MCF 10A (cell line): ENCODE results near the gene SSRP1. TPM values are rescaled to one million over a fixed set of nuclear protein-coding genes. Genes with fewer than 3 reads are reported as not detected.
"Not testable (repeated sequence)": the region's sequence is repeated elsewhere in the genome, so short reads cannot be mapped to it uniquely, and the experiment has no call there.

ENCODE experiments used
- BruUV-seq: library from RNA; stranded (reverse); fragments of 400-500 nt; replicated peaks from 2 replicates; lab custom pipeline; 2021; lab: Mats Ljungman, UMichigan
- CTCF ChIA-PET: fragments of 300-600 bp; sonication (Branson Sonifier 250); formaldehyde crosslinking; extraction: SDS; loops from one replicate; lab custom pipeline; 2021; ENCODE audit warnings: antibody characterized with exemption, inconsistent platforms; lab: Yijun Ruan, JAX
- POLR2A ChIA-PET: fragments of 300-600, 350-650 bp; sonication (Branson Sonifier 250); formaldehyde crosslinking; extraction: SDS; loops from one replicate; lab custom pipeline; 2020; ENCODE audit warnings: antibody characterized with exemption, inconsistent platforms; lab: Yijun Ruan, JAX
- DNase-seq: peaks from one replicate; pipeline ENCODE4 v3.0.0-alpha.2; 2018; ENCODE audit not compliant: unreplicated experiment
- H3K27ac Mint-ChIP-seq: one replicate; pipeline ENCODE4 v1.8.0; 2022; ENCODE audit warnings: mild to moderate bottlenecking, low read depth, mixed read lengths; ENCODE audit not compliant: unreplicated experiment
- H3K27me3 Mint-ChIP-seq: one replicate; pipeline ENCODE4 v1.8.0; 2022; ENCODE audit warnings: mixed read lengths; ENCODE audit not compliant: insufficient read depth, unreplicated experiment
- H3K36me3 Mint-ChIP-seq: one replicate; pipeline ENCODE4 v1.8.0; 2022; ENCODE audit warnings: mild to moderate bottlenecking, moderate library complexity, mixed read lengths; ENCODE audit not compliant: insufficient read depth, unreplicated experiment
- H3K4me1 Mint-ChIP-seq: one replicate; pipeline ENCODE4 v1.8.0; 2022; ENCODE audit warnings: mixed read lengths; ENCODE audit not compliant: insufficient read depth, unreplicated experiment
- H3K4me3 Mint-ChIP-seq: one replicate; pipeline ENCODE4 v1.8.0; 2022; ENCODE audit warnings: mild to moderate bottlenecking, moderate library complexity, mixed read lengths; ENCODE audit not compliant: unreplicated experiment
- H3K9me3 Mint-ChIP-seq: one replicate; pipeline ENCODE4 v1.8.0; 2022; ENCODE audit warnings: mixed read lengths; ENCODE audit not compliant: unreplicated experiment
- intact Hi-C: fragments of 100-400 bp; cut with micrococcal nuclease; formaldehyde crosslinking; loops from 2 replicates; pipeline ENCODE4 v1.14.1; 2022
- total RNA-seq: library from RNA; stranded (reverse); gene quantifications from 2 replicates; pipeline ENCODE4 v1.2.3, GENCODE V29; 2022
- TF ChIP-seq, protein P1 (sequence below): fragments of 200-600 bp; IDR thresholded peaks from one replicate; pipeline ENCODE4 v1.8.0; 2022; ENCODE audit warnings: antibody characterized with exemption, mild to moderate bottlenecking; ENCODE audit not compliant: unreplicated experiment

The SSRP1 gene
- total RNA-seq, 1 experiment from 2014 or later: 229 TPM

DNA sequence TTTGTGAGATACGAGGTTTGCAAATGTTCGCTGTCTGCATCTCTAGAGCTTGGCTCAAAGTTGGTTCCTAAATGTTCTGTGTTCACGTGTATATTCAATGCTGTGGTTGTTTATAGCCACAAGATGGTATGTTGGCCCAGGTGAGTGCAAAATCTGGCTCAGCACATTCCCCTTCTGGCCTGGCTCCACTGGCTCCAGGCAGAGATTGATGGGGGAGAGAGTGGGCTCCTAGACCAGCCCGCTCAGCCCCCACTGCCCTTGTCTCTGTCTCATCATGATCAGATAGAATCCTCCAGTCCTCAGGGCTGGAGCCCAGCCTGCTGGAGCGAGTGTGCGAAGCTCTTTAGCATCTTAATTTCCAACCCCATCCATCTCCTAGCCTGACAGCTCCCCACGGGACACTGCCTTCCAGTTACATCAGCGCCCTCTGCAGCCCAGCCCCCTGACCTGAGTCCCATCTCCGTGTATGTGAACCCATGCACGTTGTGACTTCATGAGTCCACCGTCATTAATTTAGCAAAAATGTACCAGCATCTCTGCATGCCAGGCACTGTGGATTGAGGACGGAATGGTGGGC, 4.4 kb upstream of the SSRP1 start:
- H3K27me3 Mint-ChIP-seq: no peaks in the 10 kb centered on the region
- DNase-seq: peak; percentile 30
- H3K36me3 Mint-ChIP-seq: no peaks in the 10 kb centered on the region
- no TSS peak for BruUV-seq
- no peak overlapping the region for H3K4me3 Mint-ChIP-seq
- ChIA-PET CTCF (interaction anchor here (0.5 to 1.5 kb wide), 8 partner anchors 117 to 1718 kb away, joined by 3 to 6 read pairs (median 3); no protein-coding TSS in a partner anchor), POLR2A (no interaction called here)
- TF ChIP-seq, protein P1, sequence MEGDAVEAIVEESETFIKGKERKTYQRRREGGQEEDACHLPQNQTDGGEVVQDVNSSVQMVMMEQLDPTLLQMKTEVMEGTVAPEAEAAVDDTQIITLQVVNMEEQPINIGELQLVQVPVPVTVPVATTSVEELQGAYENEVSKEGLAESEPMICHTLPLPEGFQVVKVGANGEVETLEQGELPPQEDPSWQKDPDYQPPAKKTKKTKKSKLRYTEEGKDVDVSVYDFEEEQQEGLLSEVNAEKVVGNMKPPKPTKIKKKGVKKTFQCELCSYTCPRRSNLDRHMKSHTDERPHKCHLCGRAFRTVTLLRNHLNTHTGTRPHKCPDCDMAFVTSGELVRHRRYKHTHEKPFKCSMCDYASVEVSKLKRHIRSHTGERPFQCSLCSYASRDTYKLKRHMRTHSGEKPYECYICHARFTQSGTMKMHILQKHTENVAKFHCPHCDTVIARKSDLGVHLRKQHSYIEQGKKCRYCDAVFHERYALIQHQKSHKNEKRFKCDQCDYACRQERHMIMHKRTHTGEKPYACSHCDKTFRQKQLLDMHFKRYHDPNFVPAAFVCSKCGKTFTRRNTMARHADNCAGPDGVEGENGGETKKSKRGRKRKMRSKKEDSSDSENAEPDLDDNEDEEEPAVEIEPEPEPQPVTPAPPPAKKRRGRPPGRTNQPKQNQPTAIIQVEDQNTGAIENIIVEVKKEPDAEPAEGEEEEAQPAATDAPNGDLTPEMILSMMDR: no peak
- intact Hi-C loops: no loop called here
- no peak overlapping the region for H3K27ac Mint-ChIP-seq
- peaks cover 6% of the 10 kb centered on the region for H3K4me1 Mint-ChIP-seq
- H3K9me3 Mint-ChIP-seq: no peaks in the 10 kb centered on the region

DNA sequence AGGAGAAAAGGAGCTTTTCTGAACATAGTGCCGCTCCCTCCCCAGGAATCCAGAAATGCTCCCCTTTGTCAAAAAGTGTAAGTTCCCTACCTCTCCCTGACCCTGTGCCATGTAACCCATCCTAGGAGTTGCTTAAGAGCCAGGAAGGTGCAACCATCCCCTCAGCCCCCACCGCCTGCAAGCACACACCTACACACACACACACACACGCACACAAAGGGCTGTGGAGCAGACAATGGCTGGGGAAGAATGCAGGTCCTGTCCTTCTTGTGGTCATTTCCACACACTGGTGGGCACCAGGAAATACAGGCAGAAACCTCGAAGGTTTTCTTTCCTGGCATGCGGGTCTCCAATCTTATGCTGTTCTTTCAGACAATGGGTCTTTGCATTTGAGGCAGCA, 3.6 kb upstream of the SSRP1 start:
- intact Hi-C loops: no loop called here
- TF ChIP-seq, protein P1: no peak
- Mint-ChIP-seq H3K27ac (no peak overlapping the region), H3K36me3 (peaks cover 2% of the 10 kb centered on the region), H3K9me3 (no peaks in the 10 kb centered on the region), H3K27me3 (no peaks in the 10 kb centered on the region), H3K4me1 (peaks cover 14% of the 10 kb centered on the region), H3K4me3 (no peak overlapping the region)
- ChIA-PET CTCF (interaction anchor here (0.5 to 3.2 kb wide), 4 partner anchors 117 to 1712 kb away, joined by 3 to 9 read pairs (median 3); no protein-coding TSS in a partner anchor), POLR2A (interaction anchor here (1.5 kb wide), 1 partner anchor 14 kb away, joined by 4 read pairs; no protein-coding TSS in a partner anchor)
- BruUV-seq: no TSS peak
- no peak for DNase-seq

DNA sequence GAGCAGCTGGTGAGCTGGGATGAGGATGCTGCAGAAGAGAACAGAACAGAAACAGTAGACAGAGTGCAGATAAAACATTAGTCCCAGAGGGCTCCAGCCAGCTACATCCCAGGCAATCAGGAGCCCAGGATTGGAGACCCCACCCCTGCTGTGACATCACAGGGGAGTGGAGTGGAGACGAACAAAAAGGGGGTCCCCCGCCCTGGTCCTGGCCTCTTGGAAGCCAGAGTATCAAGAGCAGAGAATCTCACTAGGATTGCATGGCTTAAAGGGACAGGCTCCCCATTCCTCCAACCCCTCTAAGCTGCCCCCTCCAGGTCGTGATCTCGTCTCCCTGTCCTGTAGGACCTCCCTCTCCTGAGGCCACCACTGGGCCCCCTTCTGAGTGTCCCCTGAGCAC, 2.5 kb upstream of the SSRP1 start, which contains the start of gene P2RX3:
P2RX3 (plus strand) TSS at position 211 of the 400 bp plus-strand sequence. CDS start 199 bp downstream, outside the sequence.
- Mint-ChIP-seq H3K27me3 (no peaks in the 10 kb centered on the region), H3K27ac (no peak within 1 kb of the TSS)
- POLR2A ChIA-PET: interaction anchor here (0.5 to 1.5 kb wide), 2 partner anchors 13 to 372 kb away, joined by 3 to 4 read pairs; no protein-coding TSS in a partner anchor

DNA sequence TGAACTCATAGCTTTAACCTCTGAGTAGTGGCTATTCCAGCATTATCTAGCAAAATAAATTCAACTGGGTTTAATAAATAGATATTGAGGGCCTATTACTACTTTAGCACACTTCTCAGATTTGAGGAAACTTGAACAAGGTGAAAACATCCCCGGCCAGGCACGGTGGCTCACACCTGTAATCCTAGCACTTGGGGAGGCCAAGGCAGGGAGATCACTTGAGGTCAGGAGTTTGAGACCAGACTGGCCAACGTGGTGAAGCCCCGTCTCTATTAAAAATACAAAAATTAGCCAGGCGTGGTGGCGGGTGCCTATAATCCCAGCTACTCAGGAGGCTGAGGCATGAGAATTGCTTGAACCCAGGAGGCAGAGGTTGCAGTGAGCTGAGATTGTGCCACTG, 1.2 kb upstream of the SSRP1 start:
- H3K36me3 Mint-ChIP-seq: peaks cover 23% of the 10 kb centered on the region
- intact Hi-C loops, DNase-seq, H3K4me3 Mint-ChIP-seq, H3K27ac Mint-ChIP-seq, H3K9me3 Mint-ChIP-seq, BruUV-seq, H3K27me3 Mint-ChIP-seq: not testable (repeated sequence)
- CTCF ChIA-PET: interaction anchor here (0.5 to 3.2 kb wide), 5 partner anchors 88 to 1849 kb away, joined by 3 to 9 read pairs (median 3); no protein-coding TSS in a partner anchor
- H3K4me1 Mint-ChIP-seq: peaks cover 20% of the 10 kb centered on the region
- POLR2A ChIA-PET: interaction anchor here (1.1 to 4.4 kb wide), 2 partner anchors 13 to 376 kb away, joined by 3 to 89 read pairs; partner anchors contain the start of genes MED19, TMX2 and TNKS1BP1

More for the DNA sequence above, 2.5 kb upstream of the SSRP1 start, which contains the start of gene P2RX3:
- DNase-seq: no peak
- TF ChIP-seq, protein P1: no peak
- Mint-ChIP-seq H3K4me3 (no peak within 1 kb of the TSS), H3K9me3 (no peaks in the 10 kb centered on the region), H3K4me1 (peaks cover 20% of the 10 kb centered on the region), H3K36me3 (peaks cover 14% of the 10 kb centered on the region)
- no TSS peak for BruUV-seq
- intact Hi-C loops: no loop called here
- CTCF ChIA-PET: interaction anchor here (0.6 to 3.2 kb wide), 8 partner anchors 11 to 948 kb away, joined by 3 to 9 read pairs (median 4); no protein-coding TSS in a partner anchor
